Choroid plexus epithelial cell (primary cell): ENCODE data around the gene ERLEC1.
"Not testable (repeated sequence)": the region's sequence is repeated elsewhere in the genome, so short reads cannot be mapped to it uniquely, and the experiment has no call there.

Source experiments
- DNase-seq: peaks from one replicate; pipeline ENCODE4 v3.0.0-alpha.2; 2010; ENCODE audit warnings: low read depth
- H3K4me3 ChIP-seq: 2 replicates; pipeline ENCODE4 v1.5.1; 2011; ENCODE audit warnings: low read depth, mild to moderate bottlenecking, control low read depth, low read length, moderate library complexity
- TF ChIP-seq, protein P1 (sequence below): conservative IDR thresholded peaks from 2 replicates; pipeline ENCODE4 v1.5.1; 2011; ENCODE audit warnings: low read depth, mild to moderate bottlenecking, control low read depth, inconsistent platforms, low read length, moderate library complexity

Gene ERLEC1

DNA sequence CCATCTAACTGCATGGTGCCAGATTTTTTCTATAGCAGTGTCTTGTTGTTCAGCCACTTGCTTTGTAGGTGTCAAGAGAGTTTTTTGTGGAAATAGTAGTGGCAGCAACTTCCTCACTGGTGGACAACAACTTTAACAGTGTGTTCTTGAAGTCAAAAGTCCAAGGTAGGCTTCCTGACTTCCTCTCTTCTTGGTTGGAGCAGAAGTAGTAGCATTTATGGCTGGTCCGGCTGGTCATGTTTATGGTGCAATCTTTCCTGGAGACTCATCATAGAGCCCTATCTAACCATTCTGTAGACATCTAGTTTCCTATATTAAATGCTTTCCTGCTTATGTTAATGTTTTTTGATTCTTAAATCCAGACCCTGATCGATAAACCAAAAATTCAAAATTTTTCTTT lies 61.2 kb downstream of the ERLEC1 start:
- no peak overlapping the region for H3K4me3 ChIP-seq
- TF ChIP-seq, protein P1, sequence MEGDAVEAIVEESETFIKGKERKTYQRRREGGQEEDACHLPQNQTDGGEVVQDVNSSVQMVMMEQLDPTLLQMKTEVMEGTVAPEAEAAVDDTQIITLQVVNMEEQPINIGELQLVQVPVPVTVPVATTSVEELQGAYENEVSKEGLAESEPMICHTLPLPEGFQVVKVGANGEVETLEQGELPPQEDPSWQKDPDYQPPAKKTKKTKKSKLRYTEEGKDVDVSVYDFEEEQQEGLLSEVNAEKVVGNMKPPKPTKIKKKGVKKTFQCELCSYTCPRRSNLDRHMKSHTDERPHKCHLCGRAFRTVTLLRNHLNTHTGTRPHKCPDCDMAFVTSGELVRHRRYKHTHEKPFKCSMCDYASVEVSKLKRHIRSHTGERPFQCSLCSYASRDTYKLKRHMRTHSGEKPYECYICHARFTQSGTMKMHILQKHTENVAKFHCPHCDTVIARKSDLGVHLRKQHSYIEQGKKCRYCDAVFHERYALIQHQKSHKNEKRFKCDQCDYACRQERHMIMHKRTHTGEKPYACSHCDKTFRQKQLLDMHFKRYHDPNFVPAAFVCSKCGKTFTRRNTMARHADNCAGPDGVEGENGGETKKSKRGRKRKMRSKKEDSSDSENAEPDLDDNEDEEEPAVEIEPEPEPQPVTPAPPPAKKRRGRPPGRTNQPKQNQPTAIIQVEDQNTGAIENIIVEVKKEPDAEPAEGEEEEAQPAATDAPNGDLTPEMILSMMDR, result no peak
- DNase-seq, result no peak

DNA sequence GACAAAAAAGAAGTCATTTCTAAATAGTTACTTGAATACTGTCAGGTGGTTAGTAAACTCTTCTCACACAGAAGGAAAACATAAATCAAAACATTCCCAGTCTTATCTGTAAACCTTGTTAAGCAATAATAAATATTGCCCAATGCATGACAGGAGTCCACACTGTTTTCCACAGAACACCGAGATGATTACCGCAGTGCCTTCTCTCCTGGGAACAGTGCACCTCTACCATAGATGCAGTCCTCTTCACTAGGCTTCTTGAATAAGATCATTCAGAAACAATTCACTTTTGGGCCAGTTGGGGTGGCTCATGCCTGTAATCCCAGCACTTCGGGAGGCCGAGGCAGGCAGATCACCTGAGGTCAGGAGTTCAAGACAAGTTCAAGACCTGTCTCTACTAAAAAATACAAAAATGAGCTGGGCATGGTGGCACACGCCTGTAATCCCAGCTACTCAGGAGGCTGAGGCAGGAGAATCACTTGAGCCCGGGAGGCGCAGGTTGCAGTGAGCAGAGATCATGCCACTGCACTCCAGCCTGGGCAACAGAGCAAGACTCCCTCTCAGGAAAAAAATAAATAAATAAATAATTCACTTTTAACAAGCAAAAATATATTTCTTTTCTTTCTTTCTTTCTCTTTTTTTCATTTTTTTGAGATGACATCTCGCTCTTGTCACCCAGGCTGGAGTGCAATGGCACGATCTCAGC lies 64.4 kb downstream of the ERLEC1 start:
- DNase-seq, result peak; percentile 21
- not testable (repeated sequence) for H3K4me3 ChIP-seq

DNA sequence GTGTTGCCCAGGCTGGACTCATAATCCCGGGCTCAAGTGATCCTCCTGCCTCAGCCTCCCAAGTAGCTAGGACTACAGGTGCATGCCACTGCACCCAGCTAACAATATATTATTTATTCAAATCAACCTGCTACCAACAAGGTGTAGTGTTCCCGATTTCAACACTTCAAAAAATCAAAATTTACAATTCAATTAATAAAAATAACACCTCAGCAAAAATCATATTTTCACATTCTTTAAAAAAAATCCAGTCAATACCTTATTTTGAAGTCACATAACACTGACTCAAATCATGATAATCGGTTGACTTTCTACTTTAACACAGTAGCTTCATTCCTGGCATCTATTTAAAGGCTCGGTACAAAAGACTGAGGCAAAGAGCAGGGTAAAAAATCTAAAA lies 65.7 kb downstream of the ERLEC1 start:
- no peak for DNase-seq
- H3K4me3 ChIP-seq, result no peak overlapping the region
- TF ChIP-seq, protein P1, result no peak

DNA sequence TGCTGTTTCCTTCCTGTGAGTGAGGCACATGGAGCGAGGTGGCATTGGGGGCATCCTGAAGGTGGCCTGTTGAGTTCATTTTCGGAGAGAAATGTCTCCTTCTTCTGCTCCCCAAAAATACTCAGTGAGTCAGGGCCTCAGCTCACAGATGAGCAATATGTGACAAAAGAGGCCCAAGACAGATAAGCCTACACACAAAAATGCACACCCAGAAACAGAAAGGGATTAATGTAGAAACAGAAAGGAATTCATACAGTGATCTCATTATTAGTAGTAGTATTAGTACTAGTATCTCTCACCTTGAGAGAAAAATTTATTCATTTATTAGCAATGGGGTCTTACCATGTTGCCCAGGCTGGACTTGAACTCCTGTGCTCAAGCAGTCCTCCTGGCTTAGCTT lies 67.8 kb downstream of the ERLEC1 start:
- DNase-seq, result no peak

DNA sequence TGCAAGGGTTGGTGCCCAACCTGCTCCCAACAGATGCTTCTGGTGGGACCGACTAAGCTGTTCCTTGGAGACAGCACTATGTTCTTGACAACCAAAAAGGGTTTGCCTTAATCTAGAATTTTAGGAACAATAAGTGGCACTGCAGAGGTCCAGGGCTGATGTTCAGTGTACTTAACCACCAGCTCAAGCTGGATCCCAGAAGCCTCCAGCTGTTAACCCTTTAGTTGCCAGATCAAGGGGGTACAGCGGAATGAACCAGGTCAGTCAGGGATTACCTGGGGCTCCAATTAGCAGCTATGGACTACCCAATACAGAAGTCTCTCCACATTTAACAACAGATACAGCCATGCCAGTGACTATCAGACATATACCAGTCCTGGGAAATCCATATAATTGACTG lies 69.4 kb downstream of the ERLEC1 start:
- no peak for DNase-seq
- TF ChIP-seq, protein P1, result no peak
- H3K4me3 ChIP-seq, result no peak overlapping the region

More for the DNA sequence above, 67.8 kb downstream of the ERLEC1 start:
- TF ChIP-seq, protein P1, result no peak
- no peak overlapping the region for H3K4me3 ChIP-seq

DNA sequence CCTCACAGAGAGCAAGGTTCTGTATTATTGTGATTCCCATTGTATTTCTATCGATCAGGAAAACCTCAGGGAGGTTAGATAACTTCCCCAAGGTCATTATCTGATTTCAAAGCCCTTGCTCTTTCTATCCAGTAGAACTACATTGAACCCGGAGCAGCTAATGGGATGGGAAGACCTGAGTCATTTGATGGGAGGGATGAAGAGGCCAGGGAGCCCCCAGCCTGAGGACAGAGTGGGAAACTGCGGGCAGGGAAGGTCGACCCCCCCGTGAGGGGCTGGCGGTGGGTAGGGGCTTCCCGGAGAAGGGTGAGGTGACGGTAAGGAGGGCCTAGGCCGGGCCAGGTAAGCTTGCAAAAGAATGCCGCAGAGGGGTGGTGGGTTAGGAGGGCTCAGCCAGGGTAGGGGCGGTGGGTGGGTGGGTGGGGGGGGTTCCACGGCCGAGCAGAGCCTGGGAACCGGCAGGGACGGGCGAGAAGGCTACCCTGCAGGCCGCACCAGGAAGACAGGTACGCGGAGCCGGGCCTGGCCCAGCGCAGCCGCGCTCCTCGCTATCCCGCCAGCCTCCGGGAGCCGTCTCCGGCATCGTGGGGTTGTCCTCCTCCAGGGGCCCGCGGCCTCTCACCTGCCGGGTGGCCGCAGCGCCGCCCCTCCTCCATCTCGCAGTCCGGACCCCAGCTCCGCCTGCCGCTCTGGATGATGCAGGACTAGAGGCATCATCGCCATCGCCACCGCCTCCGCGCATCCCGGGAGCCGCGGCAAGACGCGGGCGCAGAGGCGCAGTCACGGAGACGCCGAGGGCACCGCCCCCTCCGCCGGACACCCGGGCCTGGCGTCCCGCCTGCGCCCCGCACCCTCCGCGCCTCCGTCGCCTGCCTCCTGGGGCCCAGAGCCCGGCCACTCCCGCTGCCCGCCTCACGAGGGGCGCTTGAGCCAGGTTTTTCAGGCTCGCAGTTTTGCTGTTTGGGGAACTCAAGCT lies 72.7 kb downstream of the ERLEC1 start, which contains the start of gene GPR75:
TSS of gene GPR75 (minus strand) at position 762 of the 976 bp plus-strand sequence. CDS start 5,211 bp downstream, outside the sequence.
- peak within 1 kb of the TSS; percentile 62 for H3K4me3 ChIP-seq
- peak; percentile 22 for DNase-seq
- TF ChIP-seq, protein P1, result no peak

DNA sequence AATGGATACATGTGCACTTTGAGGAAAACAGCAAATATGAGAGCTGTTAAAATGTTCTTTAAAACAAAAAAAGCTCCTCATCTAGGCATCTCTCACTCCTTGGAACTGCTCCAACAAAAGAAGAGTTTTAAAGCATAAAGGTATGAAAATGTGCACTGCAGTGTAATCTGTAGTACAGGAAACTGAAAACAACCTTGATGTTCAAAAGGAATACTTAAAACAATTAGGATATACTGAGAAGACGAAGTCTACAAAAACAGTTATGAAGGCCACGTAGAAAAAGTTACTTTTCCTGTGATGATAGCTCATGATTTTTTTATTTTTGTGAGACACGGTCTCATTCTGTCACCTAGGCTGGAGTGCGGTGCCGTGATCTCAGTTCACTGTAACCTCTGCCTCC lies 75.0 kb downstream of the ERLEC1 start:
- DNase-seq, result no peak
- TF ChIP-seq, protein P1, result no peak
- no peak overlapping the region for H3K4me3 ChIP-seq
